ENCODE data around the gene KCNH2. TPM values are rescaled to one million over a fixed set of nuclear protein-coding genes. Genes with fewer than 3 reads are reported as not detected.

The KCNH2 gene
- total and polyA plus RNA-seq, 2 of the 8 experiments (the other 6 are each of a cell fraction or from before 2014, with no cell fraction given) = 8.0 to 15.0 TPM

DNA sequence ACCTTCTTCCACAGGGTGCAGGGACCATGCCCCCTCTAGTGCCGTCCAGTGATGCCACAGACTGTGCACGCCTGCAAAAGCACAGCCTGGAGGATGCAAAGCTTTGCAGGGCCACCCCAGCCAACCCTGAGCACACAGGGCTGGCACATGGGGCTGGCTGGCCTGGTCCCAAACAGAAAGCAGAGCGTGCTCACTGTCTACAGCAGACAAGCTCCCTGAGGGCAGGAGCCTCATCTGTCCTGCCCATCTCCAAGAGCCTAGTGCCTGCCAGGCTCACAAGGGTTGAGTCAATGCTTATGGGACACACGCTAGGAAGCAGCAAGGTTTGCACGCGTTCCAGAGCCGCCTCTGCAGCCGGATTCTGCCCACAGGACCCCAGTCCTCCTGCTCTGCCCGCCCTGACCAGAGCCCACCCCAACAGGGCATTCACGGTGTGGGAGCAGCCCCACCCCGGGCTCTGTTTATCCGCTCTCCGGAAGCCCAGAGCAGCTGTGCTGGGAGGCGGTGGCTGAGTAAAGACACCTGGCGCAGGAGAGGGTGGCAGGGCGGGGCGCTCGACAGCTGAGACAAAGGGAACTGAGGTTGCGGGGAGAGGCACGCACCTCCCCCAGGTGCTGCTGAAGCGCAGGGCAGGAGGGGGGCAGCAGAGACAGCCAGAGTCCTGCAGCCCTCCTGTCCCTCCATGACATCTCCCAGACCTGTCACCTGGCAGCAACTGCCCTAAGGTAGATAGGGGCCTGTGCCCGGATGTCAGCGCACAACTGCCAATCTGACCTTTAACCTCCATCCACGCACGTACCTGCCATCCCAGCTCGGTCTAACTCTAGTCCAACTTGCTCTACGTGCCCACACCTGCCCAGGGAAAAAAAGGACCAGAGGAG is 4.3 kb downstream of the KCNH2 start (continued):
- no peak for TF ChIP-seq SP2 (IDR thresholded peaks at IDR 0.05; ENCODE audit: low read length)
- TF ChIP-seq EZH2 (IDR thresholded peaks at IDR 0.05; ENCODE audit: low read depth, low read length, severe bottlenecking) = no peak

Data from H1 (cell line).